NB4 (cell line): ENCODE data around the gene RBBP8NL.

Experiments used
- DNase-seq: peaks from one replicate; pipeline ENCODE4 v3.0.0; 2010; ENCODE audit warnings: low read depth
- H3K4me3 ChIP-seq: one replicate; pipeline ENCODE4 v1.5.1; 2011; ENCODE audit warnings: mild to moderate bottlenecking, low read depth, low read length, moderate library complexity
- MAX ChIP-seq: IDR thresholded peaks from 2 replicates; pipeline ENCODE4 v1.6.1; 2011; ENCODE audit warnings: low read depth, low read length
- MYC ChIP-seq: IDR thresholded peaks from 2 replicates; pipeline ENCODE4 v1.6.1; 2011; ENCODE audit warnings: low read depth, low read length
- POLR2A ChIP-seq: IDR thresholded peaks from 2 replicates; pipeline ENCODE4 v1.6.1; 2011; ENCODE audit warnings: mild to moderate bottlenecking; ENCODE audit not compliant: insufficient read length; ENCODE audit errors: extremely low read depth
- TF ChIP-seq, protein P1 (sequence below): IDR thresholded peaks from one replicate; pipeline ENCODE4 v1.5.1; 2012; ENCODE audit warnings: low read depth, low read length

RBBP8NL gene

DNA sequence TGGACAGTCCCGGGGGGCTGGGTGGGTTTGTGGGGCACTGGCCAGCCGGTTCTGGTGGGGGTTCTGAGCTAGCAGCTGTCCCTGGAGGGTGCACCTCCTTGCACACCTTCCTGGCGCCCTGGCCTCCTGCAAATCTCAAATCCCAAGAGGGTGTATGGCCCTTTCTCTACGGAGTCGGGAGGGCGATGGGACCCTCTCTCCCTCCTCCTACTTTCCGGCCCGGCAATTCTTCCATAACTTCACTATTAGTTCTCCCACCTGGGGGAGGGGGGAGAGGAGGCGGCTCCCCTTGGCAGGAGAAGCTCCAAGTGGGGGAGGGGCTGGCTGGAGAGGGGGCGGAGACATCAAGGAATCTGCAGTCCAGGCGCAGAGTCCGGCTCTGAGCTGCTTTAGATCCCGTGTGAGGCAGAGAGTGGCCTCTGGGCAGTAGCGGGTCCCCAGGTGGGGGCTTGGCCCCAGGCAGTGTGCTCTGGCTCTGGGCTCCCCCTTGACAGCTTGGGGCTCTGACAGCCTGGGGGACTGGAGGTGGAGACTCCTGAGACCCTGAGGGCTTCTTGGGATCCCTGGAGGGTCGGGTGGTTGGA is 58.9 kb downstream of the RBBP8NL start:
- DNase-seq, result no peak
- no peak overlapping the region for H3K4me3 ChIP-seq
- TF ChIP-seq MAX (no peak), MYC (no peak), POLR2A (no peak)
- TF ChIP-seq, protein P1, sequence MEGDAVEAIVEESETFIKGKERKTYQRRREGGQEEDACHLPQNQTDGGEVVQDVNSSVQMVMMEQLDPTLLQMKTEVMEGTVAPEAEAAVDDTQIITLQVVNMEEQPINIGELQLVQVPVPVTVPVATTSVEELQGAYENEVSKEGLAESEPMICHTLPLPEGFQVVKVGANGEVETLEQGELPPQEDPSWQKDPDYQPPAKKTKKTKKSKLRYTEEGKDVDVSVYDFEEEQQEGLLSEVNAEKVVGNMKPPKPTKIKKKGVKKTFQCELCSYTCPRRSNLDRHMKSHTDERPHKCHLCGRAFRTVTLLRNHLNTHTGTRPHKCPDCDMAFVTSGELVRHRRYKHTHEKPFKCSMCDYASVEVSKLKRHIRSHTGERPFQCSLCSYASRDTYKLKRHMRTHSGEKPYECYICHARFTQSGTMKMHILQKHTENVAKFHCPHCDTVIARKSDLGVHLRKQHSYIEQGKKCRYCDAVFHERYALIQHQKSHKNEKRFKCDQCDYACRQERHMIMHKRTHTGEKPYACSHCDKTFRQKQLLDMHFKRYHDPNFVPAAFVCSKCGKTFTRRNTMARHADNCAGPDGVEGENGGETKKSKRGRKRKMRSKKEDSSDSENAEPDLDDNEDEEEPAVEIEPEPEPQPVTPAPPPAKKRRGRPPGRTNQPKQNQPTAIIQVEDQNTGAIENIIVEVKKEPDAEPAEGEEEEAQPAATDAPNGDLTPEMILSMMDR, result no peak

- TF ChIP-seq POLR2A (no peak), MAX (no peak), MYC (no peak)
- TF ChIP-seq, protein P1, result no peak
- H3K4me3 ChIP-seq, result no peak overlapping the region
- DNase-seq, result peak; percentile 61
Observed at GRCh38 chr20:62367633-62368391, 59.5 kb downstream of the RBBP8NL start.

GRCh38 chr20:62367136-62367632 is 60.2 kb downstream of the RBBP8NL start, which contains the start of gene LAMA5:
TSS of gene LAMA5 (minus strand) at chr20:62367312. CDS start at chr20:62367245, 67 bp downstream.
- DNase-seq, result peak; percentile 51
- TF ChIP-seq MAX (no peak), MYC (no peak), POLR2A (no peak)
- TF ChIP-seq, protein P1, result no peak
- H3K4me3 ChIP-seq, result no peak within 1 kb of the TSS

DNA sequence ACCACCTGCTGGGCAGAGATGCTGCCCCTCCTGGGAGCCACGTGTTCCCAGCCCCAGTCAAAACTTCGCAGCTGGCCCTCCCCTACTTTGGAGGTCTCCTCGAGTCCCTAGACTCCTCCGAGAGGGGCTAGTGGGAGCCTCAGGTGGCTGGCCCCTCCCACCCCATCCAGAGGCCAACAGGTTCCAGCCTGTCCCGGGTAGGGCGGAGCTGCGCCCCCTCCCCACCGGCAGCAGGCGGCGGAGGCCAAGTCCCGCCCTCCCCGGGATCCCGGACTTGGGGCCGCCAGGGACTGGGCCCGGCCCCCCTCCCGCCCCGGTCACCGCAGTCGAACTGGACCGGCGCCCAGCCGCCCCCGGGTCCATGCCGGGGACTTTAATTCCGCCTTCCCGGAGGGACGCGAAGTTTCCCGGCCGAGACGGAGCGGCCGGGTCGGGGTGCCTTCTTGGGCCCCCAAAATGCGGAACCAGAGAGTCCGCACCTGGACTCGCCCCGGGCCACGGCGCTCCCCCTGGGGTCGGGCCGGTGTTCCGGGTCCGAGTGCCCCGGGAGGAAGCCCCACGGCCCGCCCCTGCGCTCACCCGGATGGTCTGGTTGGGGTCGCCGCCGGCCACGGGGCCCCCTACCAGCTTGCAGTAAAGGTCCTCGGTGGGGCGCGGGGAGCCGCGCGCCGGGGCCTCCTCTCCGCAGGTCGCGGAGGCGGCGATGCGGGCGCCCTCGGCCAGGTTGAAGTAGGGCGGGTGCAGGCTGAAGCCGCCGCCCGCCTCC is 60.8 kb downstream of the RBBP8NL start:
- TF ChIP-seq MAX (no peak), POLR2A (no peak), MYC (no peak)
- TF ChIP-seq, protein P1, result no peak
- no peak for DNase-seq
- no peak overlapping the region for H3K4me3 ChIP-seq

- no peak overlapping the region for H3K4me3 ChIP-seq
- TF ChIP-seq MAX, result no peak
- TF ChIP-seq MYC, result no peak
- TF ChIP-seq POLR2A, result no peak
- TF ChIP-seq, protein P1, result no peak
- no peak for DNase-seq
Observed at GRCh38 chr20:62365814-62366369, 61.4 kb downstream of the RBBP8NL start.
